ENCODE measurements around the gene CD164L2.

The CD164L2 gene

DNA sequence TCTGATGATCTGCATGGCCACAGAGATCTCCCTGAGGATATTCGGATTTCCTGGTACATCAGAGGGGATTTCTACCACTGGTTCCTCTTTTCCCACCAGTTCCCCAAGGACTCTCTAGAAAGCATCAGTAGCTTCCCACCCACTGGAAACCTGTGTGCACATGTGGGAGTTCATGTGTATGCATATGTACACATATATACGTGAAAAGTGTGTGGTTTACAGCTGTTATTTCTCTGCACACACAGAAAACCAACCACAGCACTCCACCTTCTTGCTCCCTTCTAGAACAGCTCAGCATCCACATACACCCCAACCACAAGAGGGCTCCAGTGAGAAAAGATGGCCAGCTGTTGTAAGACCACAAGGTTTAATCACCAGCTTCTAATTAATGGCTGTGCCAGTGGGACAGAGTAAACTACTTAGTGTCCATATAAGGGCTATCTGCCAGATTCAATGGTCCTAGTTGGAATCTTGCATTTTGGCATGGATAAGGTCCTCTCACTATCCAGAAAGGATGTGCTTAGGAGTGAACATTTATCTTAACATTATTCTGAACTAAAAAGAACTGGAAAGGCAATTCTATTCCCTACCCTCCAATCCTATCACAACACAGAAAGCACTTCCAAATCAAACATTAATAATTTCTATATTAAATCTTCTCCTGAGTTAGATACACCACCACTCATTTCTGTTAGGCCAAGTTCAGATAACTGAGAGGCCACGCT, 33.4 kb upstream of the CD164L2 start:
- H3K4me3 Mint-ChIP-seq, result no peak overlapping the region
- H3K36me3 Mint-ChIP-seq (ENCODE audit: low read depth), result peaks cover 55% of the 10 kb centered on the region
- H3K4me1 Mint-ChIP-seq, result peaks cover 50% of the 10 kb centered on the region
- peak overlapping the region; percentile 97 to 99 (median 98) for H3K27ac Mint-ChIP-seq
- no peaks in the 10 kb centered on the region for H3K9me3 Mint-ChIP-seq
- TF ChIP-seq, protein P1, sequence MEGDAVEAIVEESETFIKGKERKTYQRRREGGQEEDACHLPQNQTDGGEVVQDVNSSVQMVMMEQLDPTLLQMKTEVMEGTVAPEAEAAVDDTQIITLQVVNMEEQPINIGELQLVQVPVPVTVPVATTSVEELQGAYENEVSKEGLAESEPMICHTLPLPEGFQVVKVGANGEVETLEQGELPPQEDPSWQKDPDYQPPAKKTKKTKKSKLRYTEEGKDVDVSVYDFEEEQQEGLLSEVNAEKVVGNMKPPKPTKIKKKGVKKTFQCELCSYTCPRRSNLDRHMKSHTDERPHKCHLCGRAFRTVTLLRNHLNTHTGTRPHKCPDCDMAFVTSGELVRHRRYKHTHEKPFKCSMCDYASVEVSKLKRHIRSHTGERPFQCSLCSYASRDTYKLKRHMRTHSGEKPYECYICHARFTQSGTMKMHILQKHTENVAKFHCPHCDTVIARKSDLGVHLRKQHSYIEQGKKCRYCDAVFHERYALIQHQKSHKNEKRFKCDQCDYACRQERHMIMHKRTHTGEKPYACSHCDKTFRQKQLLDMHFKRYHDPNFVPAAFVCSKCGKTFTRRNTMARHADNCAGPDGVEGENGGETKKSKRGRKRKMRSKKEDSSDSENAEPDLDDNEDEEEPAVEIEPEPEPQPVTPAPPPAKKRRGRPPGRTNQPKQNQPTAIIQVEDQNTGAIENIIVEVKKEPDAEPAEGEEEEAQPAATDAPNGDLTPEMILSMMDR (IDR thresholded peaks at IDR 0.05; ENCODE audit: unreplicated experiment in 3 of 3), result peak; percentile 30 to 55 (median 35)
- no peaks in the 10 kb centered on the region for H3K27me3 Mint-ChIP-seq (ENCODE audit: low read depth)

DNA sequence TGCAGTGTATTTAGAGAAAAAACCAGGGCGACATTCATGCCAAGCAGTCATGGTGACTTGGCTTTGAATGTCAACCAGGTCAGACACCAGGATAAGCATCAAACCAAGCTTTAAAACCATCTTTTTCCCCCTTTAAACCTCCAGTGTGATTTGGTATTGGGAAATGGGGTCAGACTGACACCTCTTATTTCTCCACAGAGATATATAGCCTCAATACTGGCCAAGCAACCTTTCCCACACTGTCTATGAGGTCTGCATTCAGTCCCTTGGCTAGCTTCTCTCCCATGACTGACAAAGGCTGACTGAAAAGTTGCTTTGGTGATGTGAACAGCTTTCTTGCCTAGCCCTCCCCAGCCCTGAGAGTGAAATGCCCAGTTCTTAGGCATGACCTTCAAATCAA, 31.0 kb upstream of the CD164L2 start:
- no peaks in the 10 kb centered on the region for H3K9me3 Mint-ChIP-seq
- peaks cover 72% of the 10 kb centered on the region for H3K36me3 Mint-ChIP-seq (ENCODE audit: low read depth)
- no peaks in the 10 kb centered on the region for H3K27me3 Mint-ChIP-seq (ENCODE audit: low read depth)
- TF ChIP-seq, protein P1 (IDR thresholded peaks at IDR 0.05; ENCODE audit: unreplicated experiment in 3 of 3), result no peak
- H3K4me1 Mint-ChIP-seq, result peaks cover 43% of the 10 kb centered on the region
- H3K27ac Mint-ChIP-seq, result no peak overlapping the region
- H3K4me3 Mint-ChIP-seq, result no peak overlapping the region

DNA sequence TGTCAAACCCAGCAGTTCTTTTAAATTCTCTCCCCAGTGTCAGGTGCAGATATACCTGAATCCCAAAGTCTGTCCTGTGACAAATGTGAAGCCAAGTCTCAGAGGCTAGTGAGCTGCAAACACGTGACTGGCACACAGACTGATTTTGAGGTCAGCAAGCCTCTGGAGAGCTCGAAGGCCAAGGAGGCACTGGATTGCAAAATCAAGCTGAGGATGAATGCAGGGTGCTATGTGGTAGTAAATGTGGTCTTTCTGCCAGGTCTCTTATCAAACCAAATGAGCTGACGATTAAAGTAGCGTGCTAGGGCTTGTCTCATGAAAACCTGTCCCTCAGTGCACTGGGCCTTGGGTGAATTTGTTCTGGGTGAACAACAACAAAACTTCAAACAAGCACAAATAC, 29.9 kb upstream of the CD164L2 start:
- no peaks in the 10 kb centered on the region for H3K9me3 Mint-ChIP-seq

DNA sequence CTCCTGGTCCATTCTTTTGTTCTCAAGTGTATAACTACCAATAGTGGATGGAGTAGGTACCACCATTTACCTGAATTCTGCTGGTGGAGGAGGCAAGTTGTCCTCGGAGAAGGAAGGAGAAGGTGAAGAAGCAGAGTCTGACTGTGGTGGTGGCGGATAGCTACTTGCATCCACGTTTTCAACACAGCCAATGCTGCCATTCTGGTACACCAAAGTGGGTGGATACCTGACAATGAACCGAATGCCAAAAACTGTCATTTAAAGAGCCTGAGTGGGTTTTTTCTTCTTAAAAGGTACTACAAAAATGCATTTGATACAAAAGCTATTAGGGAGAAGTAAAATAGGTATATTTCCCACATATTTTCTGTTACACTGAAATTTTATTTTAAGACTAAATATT, 29.4 kb upstream of the CD164L2 start:
- Mint-ChIP-seq H3K27me3 (ENCODE audit: low read depth) (no peaks in the 10 kb centered on the region), H3K27ac (no peak overlapping the region), H3K9me3 (no peaks in the 10 kb centered on the region), H3K4me3 (no peak overlapping the region), H3K4me1 (peaks cover 27% of the 10 kb centered on the region), H3K36me3 (ENCODE audit: low read depth) (peaks cover 85% of the 10 kb centered on the region)
- TF ChIP-seq, protein P1 (IDR thresholded peaks at IDR 0.05; ENCODE audit: unreplicated experiment in 3 of 3), result no peak

More for the DNA sequence above, 29.9 kb upstream of the CD164L2 start:
- Mint-ChIP-seq H3K36me3 (ENCODE audit: low read depth) (peaks cover 81% of the 10 kb centered on the region), H3K4me3 (no peak overlapping the region), H3K4me1 (peaks cover 32% of the 10 kb centered on the region), H3K27ac (no peak overlapping the region), H3K27me3 (ENCODE audit: low read depth) (no peaks in the 10 kb centered on the region)
- TF ChIP-seq, protein P1 (IDR thresholded peaks at IDR 0.05; ENCODE audit: unreplicated experiment in 3 of 3), result no peak

DNA sequence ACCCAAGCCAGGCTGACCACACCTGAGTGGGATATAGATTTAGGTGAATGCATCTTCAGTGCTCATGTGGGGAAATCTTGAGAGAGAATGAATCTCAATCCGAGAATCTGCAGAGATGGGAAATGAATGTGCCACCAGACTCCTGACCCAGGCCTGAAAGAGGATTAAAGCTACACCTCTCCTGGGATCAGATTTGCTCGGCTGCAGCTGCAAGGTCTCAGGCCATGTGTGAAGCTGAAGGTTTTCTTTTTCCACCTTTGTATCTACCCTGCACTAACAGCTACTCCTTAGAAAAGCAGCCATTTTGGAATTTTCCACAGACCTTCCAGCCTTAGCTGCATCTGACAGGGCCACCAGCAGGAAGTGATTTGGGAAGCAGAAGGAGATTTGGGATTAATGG, 27.6 kb upstream of the CD164L2 start:
- H3K27me3 Mint-ChIP-seq (ENCODE audit: low read depth), result no peaks in the 10 kb centered on the region
- no peak overlapping the region for H3K4me3 Mint-ChIP-seq
- TF ChIP-seq, protein P1 (IDR thresholded peaks at IDR 0.05; ENCODE audit: unreplicated experiment in 3 of 3), result no peak
- H3K9me3 Mint-ChIP-seq, result no peaks in the 10 kb centered on the region
- peaks cover 75% of the 10 kb centered on the region for H3K36me3 Mint-ChIP-seq (ENCODE audit: low read depth)
- peaks cover 26% of the 10 kb centered on the region for H3K4me1 Mint-ChIP-seq
- H3K27ac Mint-ChIP-seq, result peak overlapping the region in 2 of 3 experiments; percentile 9 to 22

DNA sequence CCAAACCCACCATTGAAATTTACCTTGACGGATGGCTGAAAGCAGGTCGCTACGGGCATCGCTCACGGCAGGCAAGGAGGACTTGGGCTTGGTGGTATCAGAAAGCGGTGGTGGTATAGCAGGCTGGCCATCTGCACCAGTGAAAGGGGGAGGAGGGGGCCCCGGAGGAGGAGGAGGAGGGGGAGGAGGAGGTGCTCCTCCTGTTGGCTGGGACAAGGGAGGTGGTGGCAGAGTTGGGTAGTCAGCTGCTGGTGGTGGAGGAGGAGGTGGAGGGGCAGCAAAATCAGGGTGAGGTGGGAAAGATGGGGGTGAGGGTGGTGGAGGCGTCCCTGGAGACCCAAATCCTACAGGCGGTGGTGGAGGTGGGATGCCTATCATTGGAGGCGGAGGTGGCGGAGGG, 26.5 kb upstream of the CD164L2 start:
- no peaks in the 10 kb centered on the region for H3K9me3 Mint-ChIP-seq
- H3K27me3 Mint-ChIP-seq (ENCODE audit: low read depth), result no peaks in the 10 kb centered on the region
- peaks cover 64% of the 10 kb centered on the region for H3K36me3 Mint-ChIP-seq (ENCODE audit: low read depth)
- TF ChIP-seq, protein P1 (IDR thresholded peaks at IDR 0.05; ENCODE audit: unreplicated experiment in 3 of 3), result no peak
- peaks cover 26% of the 10 kb centered on the region for H3K4me1 Mint-ChIP-seq
- H3K27ac Mint-ChIP-seq, result no peak overlapping the region
- H3K4me3 Mint-ChIP-seq, result no peak overlapping the region
